Common myeloid progenitor, CD34-positive (primary cell): Measurements from ENCODE around the gene ITPR2.
A peak's percentile ranks its signal among the peaks of the same experiment; 100 is the strongest.

Source experiments
- CTCF ChIA-PET: fragments of 350-600 bp; sonication (Branson Sonifier 250); formaldehyde crosslinking; loops from one replicate; lab custom pipeline; 2021; ENCODE audit warnings: antibody characterized with exemption; lab: Charles Lee
- POLR2A ChIA-PET: fragments of 350-600 bp; sonication (Branson Sonifier 250); formaldehyde crosslinking; loops from one replicate; lab custom pipeline; 2021; ENCODE audit warnings: antibody characterized with exemption; lab: Charles Lee
- DNase-seq, 3 donors: peaks; one replicate each; pipeline versions ENCODE4 v3.0.0 to v3.0.0-alpha.2; 2013
- H3K27ac ChIP-seq, 2 experiments: 1 replicate in 1 of 2; 2 replicates in 1 of 2; pipeline ENCODE4 v1.7.0; 2013; ENCODE audit warnings: inconsistent platforms in 2 of 2, low read length in 2 of 2, mild to moderate bottlenecking in 2 of 2, low read depth in 1 of 2, moderate library complexity in 1 of 2; ENCODE audit not compliant: severe bottlenecking in 2 of 2, insufficient read depth in 1 of 2, poor library complexity in 1 of 2
- H3K27me3 ChIP-seq, 5 experiments: replicated peaks in 2 of 5; 1 replicate in 3 of 5; 2 replicates in 2 of 5; pipeline versions ENCODE4 v1.6.1 to v1.7.0; 2013; ENCODE audit warnings: low read length in 4 of 5, mild to moderate bottlenecking in 2 of 5, moderate library complexity in 2 of 5, inconsistent platforms in 1 of 5; ENCODE audit not compliant: insufficient read depth in 5 of 5, control insufficient read depth in 4 of 5
- H3K36me3 ChIP-seq, 4 experiments: 1 replicate in 2 of 4; 2 replicates in 2 of 4; pipeline versions ENCODE4 v1.6.1 to v1.7.0; 2013; ENCODE audit warnings: low read length in 3 of 4, control low read depth in 1 of 4, mild to moderate bottlenecking in 1 of 4; ENCODE audit not compliant: control insufficient read depth in 4 of 4, insufficient read depth in 4 of 4
- H3K4me1 ChIP-seq, 4 experiments: 1 replicate in 3 of 4; 2 replicates in 1 of 4; pipeline versions ENCODE4 v1.6.1 to v1.7.1; 2013; ENCODE audit warnings: low read length in 3 of 4, mild to moderate bottlenecking in 3 of 4, control low read depth in 1 of 4, inconsistent platforms in 1 of 4, moderate library complexity in 1 of 4; ENCODE audit not compliant: control insufficient read depth in 4 of 4, insufficient read depth in 4 of 4; ENCODE audit errors: control extremely low read depth in 1 of 4
- H3K4me3 ChIP-seq, 7 experiments: 1 replicate in 4 of 7; 2 replicates in 3 of 7; pipeline versions ENCODE4 v1.5.1 to v1.7.0; 2013; ENCODE audit warnings: mild to moderate bottlenecking in 7 of 7, low read length in 6 of 7, moderate library complexity in 6 of 7, inconsistent platforms in 2 of 7, low read depth in 2 of 7, control low read depth in 1 of 7; ENCODE audit not compliant: insufficient read depth in 4 of 7, control insufficient read depth in 1 of 7; ENCODE audit errors: extremely low read depth in 1 of 7
- H3K9me3 ChIP-seq, 5 experiments: 1 replicate in 4 of 5; 2 replicates in 1 of 5; pipeline versions ENCODE4 v1.6.1 to v1.7.1; 2013; ENCODE audit warnings: low read length in 4 of 5, mild to moderate bottlenecking in 2 of 5, inconsistent platforms in 1 of 5, low read depth in 1 of 5, moderate library complexity in 1 of 5; ENCODE audit not compliant: control insufficient read depth in 4 of 5, insufficient read depth in 2 of 5; ENCODE audit errors: control extremely low read depth in 1 of 5
- WGBS: methylation state at CpG from one replicate; pipeline ENCODE4 v1.1.5; 2013; ENCODE audit not compliant: insufficient coverage; 5-methylcytosine and 5-hydroxymethylcytosine counted together

Gene ITPR2

DNA sequence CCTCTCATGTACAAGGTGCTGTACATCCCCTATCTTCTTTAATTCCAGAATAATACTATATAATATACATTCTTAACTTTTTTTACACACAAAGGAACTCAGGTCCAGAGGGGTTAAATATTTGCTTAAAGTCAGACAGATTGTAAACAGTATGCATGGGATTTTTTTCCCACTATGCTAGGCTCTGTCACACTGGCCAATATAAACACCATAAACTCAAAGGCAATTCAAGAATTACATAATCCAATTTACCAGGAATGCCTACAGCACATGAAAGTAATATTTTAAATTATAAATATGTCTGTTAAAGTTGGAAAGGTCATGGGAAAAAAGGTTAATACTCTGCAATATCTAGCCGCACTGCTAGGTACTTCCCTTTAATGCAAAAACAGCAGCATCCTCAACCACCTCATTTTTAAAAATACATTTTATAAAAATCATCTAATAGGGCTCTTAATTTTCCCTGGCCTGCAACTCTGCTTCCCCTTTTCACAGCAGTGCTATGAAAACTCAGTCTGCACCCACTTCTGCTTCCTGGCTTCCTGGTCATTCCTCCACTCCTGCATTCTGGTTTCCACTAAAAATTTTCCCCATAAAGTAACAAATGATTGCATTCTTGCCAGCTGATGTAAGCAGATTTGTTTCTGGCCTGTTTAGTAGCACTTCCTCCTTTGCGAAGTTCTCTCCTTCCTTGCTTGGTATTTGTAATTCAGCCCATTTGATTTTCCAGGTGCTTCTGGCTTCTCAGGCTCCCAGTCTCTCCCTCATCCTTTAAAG is 128.1 kb downstream of the ITPR2 start:
- CTCF ChIA-PET: interaction anchor here (0.6 kb wide), 1 partner anchor 684 kb away, joined by 3 read pairs; no protein-coding TSS in a partner anchor
- peak; percentile 14 to 51 (median 45) for DNase-seq
- H3K4me3 ChIP-seq: no peak overlapping the region
- H3K36me3 ChIP-seq: peaks cover 0 to 11% (median 3%) of the 10 kb centered on the region in 4 experiments
- peak overlapping the region in 1 of 2 experiments; percentile 11 for H3K27ac ChIP-seq
- POLR2A ChIA-PET: no interaction called here
- no peaks in the 10 kb centered on the region for H3K9me3 ChIP-seq
- H3K27me3 ChIP-seq: no peaks in the 10 kb centered on the region
- 0% methylated on average over 1 of the region's 2 CpGs for WGBS
- peaks cover 9 to 22% (median 16%) of the 10 kb centered on the region in 4 experiments for H3K4me1 ChIP-seq

DNA sequence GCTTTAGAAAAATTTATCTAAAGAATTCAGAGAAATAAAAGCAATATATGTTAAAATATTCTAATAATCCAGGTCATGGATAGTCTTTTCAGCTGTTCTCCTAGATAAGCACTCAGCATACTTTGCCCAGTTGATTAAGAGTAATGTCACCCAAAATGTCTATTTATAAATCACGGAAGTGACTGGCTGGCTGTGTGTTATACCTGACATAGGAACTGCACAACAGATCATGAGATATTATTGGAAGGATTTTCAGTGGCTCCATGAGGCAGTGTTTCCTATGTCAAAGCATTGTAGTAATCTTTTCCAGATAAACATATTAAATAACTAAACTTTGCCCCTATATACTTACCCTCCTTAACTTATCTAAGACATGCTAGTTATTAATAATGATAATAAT is 128.8 kb downstream of the ITPR2 start:
- H3K9me3 ChIP-seq: no peaks in the 10 kb centered on the region
- peak in 2 of 3 donors; percentile 27 to 68 for DNase-seq
- H3K36me3 ChIP-seq: peaks cover 0 to 11% (median 3%) of the 10 kb centered on the region in 4 experiments
- no CpG with 5 or more reads among the region's 1 CpG for WGBS
- H3K4me1 ChIP-seq: peaks cover 9 to 22% (median 16%) of the 10 kb centered on the region in 4 experiments
- H3K27me3 ChIP-seq: no peaks in the 10 kb centered on the region
- ChIA-PET POLR2A (no interaction called here), CTCF (interaction anchor here (0.6 kb wide), 1 partner anchor 99 kb away, joined by 3 read pairs; no protein-coding TSS in a partner anchor)
- no peak overlapping the region for H3K4me3 ChIP-seq
- no peak overlapping the region for H3K27ac ChIP-seq

DNA sequence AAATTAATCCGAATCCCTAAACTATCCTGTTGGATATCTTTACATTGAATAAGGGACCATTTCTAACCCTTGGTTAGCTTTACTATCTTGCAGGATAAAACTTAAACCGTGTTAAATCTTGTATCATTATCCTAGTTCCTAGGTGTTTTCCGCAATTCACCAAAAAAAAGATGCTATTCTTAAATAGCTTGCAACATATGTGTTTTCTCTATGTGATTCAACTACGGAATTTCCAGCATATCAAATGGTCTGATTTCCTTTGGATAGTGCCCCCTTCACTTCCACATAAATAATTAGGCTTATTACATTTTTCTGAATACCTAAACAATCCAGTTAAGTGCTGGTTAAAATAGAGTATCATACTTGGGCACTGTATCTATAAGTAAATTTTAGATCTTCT is 130.3 kb downstream of the ITPR2 start:
- POLR2A ChIA-PET: no interaction called here
- Histone ChIP-seq H3K27ac (no peak overlapping the region), H3K27me3 (no peaks in the 10 kb centered on the region), H3K9me3 (no peaks in the 10 kb centered on the region), H3K4me3 (no peak overlapping the region), H3K4me1 (peaks cover 9 to 22% (median 16%) of the 10 kb centered on the region in 4 experiments), H3K36me3 (peaks cover 0 to 15% (median 7%) of the 10 kb centered on the region in 4 experiments)
- CTCF ChIA-PET: interaction anchor here (1.4 kb wide), 1 partner anchor 13 kb away, joined by 3 read pairs; no protein-coding TSS in a partner anchor
- WGBS: 100% methylated on average over 1 of the region's 4 CpGs
- DNase-seq: no peak

DNA sequence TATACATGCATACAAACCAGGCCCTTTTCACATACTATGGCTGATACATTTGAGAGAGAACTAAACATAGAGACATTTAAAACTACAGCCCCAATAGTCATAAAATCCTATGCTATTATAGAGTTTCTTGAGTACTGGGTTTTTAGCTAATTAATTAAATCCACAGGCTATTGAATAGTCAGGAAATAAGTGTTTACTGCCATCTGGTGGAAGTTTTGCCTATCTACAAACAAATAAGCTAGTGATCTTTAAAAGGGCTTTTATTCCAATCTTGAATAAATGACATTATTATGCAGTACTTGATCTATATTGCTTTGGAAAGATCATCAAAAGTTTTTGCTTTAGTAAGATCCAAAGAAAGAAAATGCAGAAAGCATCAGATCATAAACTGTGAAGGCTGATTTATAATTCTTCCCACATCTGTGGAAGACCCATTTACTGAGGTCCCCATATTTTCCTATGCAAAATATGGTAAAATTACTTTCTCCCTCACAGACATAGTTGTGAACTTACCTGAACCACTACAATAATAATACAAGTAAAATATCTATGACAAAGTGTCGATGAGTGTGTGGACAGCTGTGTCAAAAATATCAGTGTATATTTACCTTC is 131.3 kb downstream of the ITPR2 start:
- Histone ChIP-seq H3K4me3 (no peak overlapping the region), H3K4me1 (peaks cover 9 to 22% (median 16%) of the 10 kb centered on the region in 4 experiments), H3K9me3 (no peaks in the 10 kb centered on the region), H3K36me3 (peaks cover 3 to 15% (median 12%) of the 10 kb centered on the region in 4 experiments), H3K27me3 (no peaks in the 10 kb centered on the region), H3K27ac (no peak overlapping the region)
- WGBS: no CpG with 5 or more reads among the region's 1 CpG
- ChIA-PET CTCF (interaction anchor here (0.9 to 1.4 kb wide), 10 partner anchors 10 to 629 kb away, joined by 3 to 6 read pairs (median 3); no protein-coding TSS in a partner anchor), POLR2A (interaction anchor here (0.5 to 0.6 kb wide), 2 partner anchors 48 to 605 kb away, joined by 3 to 6 read pairs; no protein-coding TSS in a partner anchor)
- DNase-seq: peak; percentile 46 to 70 (median 70)

DNA sequence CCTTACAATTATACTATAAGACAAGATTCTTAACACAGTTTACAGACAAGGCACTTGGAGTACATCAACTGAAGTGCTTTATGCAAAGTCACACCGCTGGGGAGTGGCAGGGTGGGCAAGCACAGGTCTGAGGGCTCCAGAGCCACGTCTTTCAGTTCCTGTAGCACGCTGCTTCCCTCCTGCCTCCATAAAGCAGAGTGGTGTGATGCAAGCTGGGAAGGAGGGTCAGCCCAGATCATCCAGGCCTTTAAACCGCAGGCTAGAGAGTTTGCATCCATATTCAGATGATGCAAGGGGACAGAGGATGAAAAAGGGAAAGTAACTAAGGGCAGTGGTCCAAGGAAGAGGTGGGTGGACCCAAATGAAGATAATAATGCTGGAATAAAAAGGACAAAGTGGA is 132.6 kb downstream of the ITPR2 start:
- ChIA-PET POLR2A (no interaction called here), CTCF (interaction anchor here (1.2 to 1.4 kb wide), 2 partner anchors 9 to 663 kb away, joined by 3 read pairs; no protein-coding TSS in a partner anchor)
- WGBS: 90% methylated on average over 3 of the region's 4 CpGs
- Histone ChIP-seq H3K9me3 (no peaks in the 10 kb centered on the region), H3K36me3 (peaks cover 8 to 26% (median 21%) of the 10 kb centered on the region in 4 experiments), H3K4me3 (no peak overlapping the region), H3K27me3 (no peaks in the 10 kb centered on the region), H3K4me1 (peaks cover 9 to 19% (median 16%) of the 10 kb centered on the region in 4 experiments), H3K27ac (no peak overlapping the region)
- no peak for DNase-seq

DNA sequence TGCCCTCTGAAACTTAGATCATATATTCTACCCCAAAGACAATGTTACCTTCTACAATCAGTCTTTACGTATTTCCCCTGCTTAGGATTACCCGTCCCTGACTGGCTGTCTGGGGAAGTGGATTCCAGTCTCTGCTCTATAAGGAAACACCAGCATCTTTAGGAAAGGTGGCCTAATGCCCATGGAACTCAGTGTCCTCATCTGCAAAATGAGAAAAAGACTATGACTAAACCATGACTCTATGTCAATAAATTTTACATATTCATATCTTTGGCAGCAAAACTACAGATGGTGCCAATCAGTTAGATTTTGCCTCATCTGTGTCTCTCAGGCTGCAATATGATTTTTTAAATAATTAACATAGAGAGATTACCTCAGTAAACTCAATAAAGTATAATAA is 133.8 kb downstream of the ITPR2 start:
- peaks cover 8 to 36% (median 24%) of the 10 kb centered on the region in 4 experiments for H3K36me3 ChIP-seq
- CTCF ChIA-PET: interaction anchor here (1.2 kb wide), 1 partner anchor 662 kb away, joined by 3 read pairs; no protein-coding TSS in a partner anchor
- H3K4me1 ChIP-seq: peaks cover 6 to 7% (median 7%) of the 10 kb centered on the region in 4 experiments
- no peaks in the 10 kb centered on the region for H3K27me3 ChIP-seq
- no peak for DNase-seq
- no peak overlapping the region for H3K4me3 ChIP-seq
- no peak overlapping the region for H3K27ac ChIP-seq
- POLR2A ChIA-PET: interaction anchor here (0.6 kb wide), 1 partner anchor 859 kb away, joined by 3 read pairs; no protein-coding TSS in a partner anchor
- 100% methylated on average over 2 of the region's 2 CpGs for WGBS
- no peaks in the 10 kb centered on the region for H3K9me3 ChIP-seq
